ENCODE results near the gene POU5F2. TPM values are rescaled to one million over a fixed set of nuclear protein-coding genes. Genes with fewer than 3 reads are reported as not detected.

POU5F2 gene
- total RNA-seq, 2 donors from 2014 or later: 0.40 to 0.84 TPM

DNA sequence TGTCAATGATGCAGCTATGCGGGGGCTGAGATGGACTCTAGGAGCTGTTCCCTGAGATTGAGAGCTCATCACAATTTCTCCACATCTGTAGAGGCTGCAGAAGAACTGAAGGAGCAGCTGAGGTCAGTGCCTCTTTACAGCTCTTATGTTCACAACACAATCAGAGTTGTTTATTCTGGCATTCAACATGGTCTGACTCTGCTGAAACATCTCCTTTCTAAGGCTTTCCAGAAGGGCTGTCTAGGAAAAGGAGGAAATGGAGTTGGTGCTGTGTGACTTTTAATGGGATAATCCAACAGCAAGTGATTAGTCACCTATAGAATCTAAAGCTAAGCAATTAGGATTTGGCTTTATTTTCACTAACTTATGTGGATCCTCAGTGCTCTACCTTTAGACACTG is 6.0 kb downstream of the POU5F2 start:
- no peak for DNase-seq
- H3K36me3 ChIP-seq (ENCODE audit: control insufficient read depth, insufficient read depth, low read length): no peaks in the 10 kb centered on the region
- no peak overlapping the region for H3K9ac ChIP-seq (ENCODE audit: extremely low read depth, low read length, poor library complexity, severe bottlenecking)
- no peaks in the 10 kb centered on the region for H3K9me3 Mint-ChIP-seq
- no peaks in the 10 kb centered on the region for H3K4me1 Mint-ChIP-seq
- H3K27me3 Mint-ChIP-seq (ENCODE audit: insufficient read depth): no peaks in the 10 kb centered on the region
- no peak overlapping the region for H3K4me3 Mint-ChIP-seq
- H3K4me3 ChIP-seq (ENCODE audit: low read length): no peak overlapping the region
- no peaks in the 10 kb centered on the region for H3K36me3 Mint-ChIP-seq (ENCODE audit: low read depth)
- no peak overlapping the region for H3K27ac Mint-ChIP-seq
- TF ChIP-seq, protein P1, sequence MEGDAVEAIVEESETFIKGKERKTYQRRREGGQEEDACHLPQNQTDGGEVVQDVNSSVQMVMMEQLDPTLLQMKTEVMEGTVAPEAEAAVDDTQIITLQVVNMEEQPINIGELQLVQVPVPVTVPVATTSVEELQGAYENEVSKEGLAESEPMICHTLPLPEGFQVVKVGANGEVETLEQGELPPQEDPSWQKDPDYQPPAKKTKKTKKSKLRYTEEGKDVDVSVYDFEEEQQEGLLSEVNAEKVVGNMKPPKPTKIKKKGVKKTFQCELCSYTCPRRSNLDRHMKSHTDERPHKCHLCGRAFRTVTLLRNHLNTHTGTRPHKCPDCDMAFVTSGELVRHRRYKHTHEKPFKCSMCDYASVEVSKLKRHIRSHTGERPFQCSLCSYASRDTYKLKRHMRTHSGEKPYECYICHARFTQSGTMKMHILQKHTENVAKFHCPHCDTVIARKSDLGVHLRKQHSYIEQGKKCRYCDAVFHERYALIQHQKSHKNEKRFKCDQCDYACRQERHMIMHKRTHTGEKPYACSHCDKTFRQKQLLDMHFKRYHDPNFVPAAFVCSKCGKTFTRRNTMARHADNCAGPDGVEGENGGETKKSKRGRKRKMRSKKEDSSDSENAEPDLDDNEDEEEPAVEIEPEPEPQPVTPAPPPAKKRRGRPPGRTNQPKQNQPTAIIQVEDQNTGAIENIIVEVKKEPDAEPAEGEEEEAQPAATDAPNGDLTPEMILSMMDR (conservative IDR thresholded peaks at IDR 0.05): no peak
- H3K27ac ChIP-seq (ENCODE audit: low read depth, low read length): no peak overlapping the region
- no peaks in the 10 kb centered on the region for H3K27me3 ChIP-seq (ENCODE audit: control insufficient read depth, insufficient read depth, low read length, poor library complexity, severe bottlenecking)
- peaks cover 5% of the 10 kb centered on the region for H3K9me3 ChIP-seq (ENCODE audit: control insufficient read depth, low read length)
- WGBS, 2 experiments (ENCODE audit: insufficient coverage in 1 of 2, insufficient read length in 1 of 2): 80 to 98% methylated on average over 1 of the region's 1 CpG
- no peaks in the 10 kb centered on the region for H3K4me1 ChIP-seq (ENCODE audit: control insufficient read depth, insufficient read depth, low read length)

DNA sequence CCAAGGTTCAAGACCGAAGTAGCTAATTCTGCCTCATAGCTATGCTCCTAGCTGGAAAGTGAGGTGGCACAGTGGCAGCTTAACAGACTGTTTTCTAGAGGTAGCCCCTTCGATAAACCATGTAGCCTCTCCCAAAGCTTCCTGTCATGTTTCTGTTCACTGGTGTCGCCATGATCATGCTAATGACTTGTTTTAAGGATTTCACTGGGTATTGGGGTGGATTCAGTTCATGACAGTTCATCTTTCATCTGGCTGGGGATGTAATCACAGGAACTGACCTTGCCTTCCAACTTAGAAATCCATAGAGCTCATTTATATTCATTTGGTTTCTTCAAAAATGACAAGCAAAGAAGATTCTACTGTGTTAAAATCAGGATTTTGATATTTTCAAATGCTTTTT is 9.4 kb downstream of the POU5F2 start:
- Histone ChIP-seq H3K9ac (ENCODE audit: extremely low read depth, low read length, poor library complexity, severe bottlenecking) (no peak overlapping the region), H3K4me1 (ENCODE audit: control insufficient read depth, insufficient read depth, low read length) (no peaks in the 10 kb centered on the region), H3K27ac (ENCODE audit: low read depth, low read length) (no peak overlapping the region), H3K36me3 (ENCODE audit: control insufficient read depth, insufficient read depth, low read length) (no peaks in the 10 kb centered on the region), H3K27me3 (ENCODE audit: control insufficient read depth, insufficient read depth, low read length, poor library complexity, severe bottlenecking) (no peaks in the 10 kb centered on the region), H3K4me3 (ENCODE audit: low read length) (no peak overlapping the region), H3K9me3 (ENCODE audit: control insufficient read depth, low read length) (no peaks in the 10 kb centered on the region)
- no peaks in the 10 kb centered on the region for H3K27me3 Mint-ChIP-seq (ENCODE audit: insufficient read depth)
- no peak overlapping the region for H3K4me3 Mint-ChIP-seq
- H3K27ac Mint-ChIP-seq: no peak overlapping the region
- H3K9me3 Mint-ChIP-seq: no peaks in the 10 kb centered on the region
- no peak for DNase-seq
- no peaks in the 10 kb centered on the region for H3K36me3 Mint-ChIP-seq (ENCODE audit: low read depth)
- H3K4me1 Mint-ChIP-seq: no peaks in the 10 kb centered on the region
- TF ChIP-seq, protein P1 (conservative IDR thresholded peaks at IDR 0.05): no peak
- 92 to 97% methylated on average over 3 of the region's 3 CpGs for WGBS, 2 experiments (ENCODE audit: insufficient coverage in 1 of 2, insufficient read length in 1 of 2)

DNA sequence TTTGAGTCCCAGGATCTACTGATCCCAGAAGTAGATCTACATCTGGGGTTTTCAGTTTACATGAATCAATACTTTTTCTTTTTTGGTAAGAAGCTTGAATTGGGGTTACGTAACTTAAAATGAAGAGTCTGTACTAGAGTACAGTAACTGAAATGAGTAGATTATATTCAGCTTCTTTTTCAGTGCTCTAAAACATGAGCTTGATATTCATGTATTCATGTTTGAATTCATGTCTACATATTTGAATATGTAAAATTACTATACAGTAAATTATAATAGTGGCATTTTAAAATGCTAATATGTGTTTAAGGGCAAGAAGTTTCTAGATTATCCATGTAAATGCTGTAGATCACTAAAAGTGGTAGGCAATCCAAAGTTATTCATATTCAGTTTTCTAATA is 14.8 kb downstream of the POU5F2 start:
- Mint-ChIP-seq H3K9me3 (no peaks in the 10 kb centered on the region), H3K27ac (no peak overlapping the region), H3K27me3 (ENCODE audit: insufficient read depth) (no peaks in the 10 kb centered on the region), H3K4me1 (peaks cover 6% of the 10 kb centered on the region), H3K4me3 (no peak overlapping the region), H3K36me3 (ENCODE audit: low read depth) (no peaks in the 10 kb centered on the region)
- no peaks in the 10 kb centered on the region for H3K9me3 ChIP-seq (ENCODE audit: control insufficient read depth, low read length)
- H3K27ac ChIP-seq (ENCODE audit: low read depth, low read length): peak overlapping the region; percentile 51
- H3K9ac ChIP-seq (ENCODE audit: extremely low read depth, low read length, poor library complexity, severe bottlenecking): no peak overlapping the region
- no peaks in the 10 kb centered on the region for H3K4me1 ChIP-seq (ENCODE audit: control insufficient read depth, insufficient read depth, low read length)
- DNase-seq: no peak
- H3K27me3 ChIP-seq (ENCODE audit: control insufficient read depth, insufficient read depth, low read length, poor library complexity, severe bottlenecking): no peaks in the 10 kb centered on the region
- TF ChIP-seq, protein P1 (conservative IDR thresholded peaks at IDR 0.05): no peak
- H3K4me3 ChIP-seq (ENCODE audit: low read length): no peak overlapping the region
- H3K36me3 ChIP-seq (ENCODE audit: control insufficient read depth, insufficient read depth, low read length): no peaks in the 10 kb centered on the region
- 91% methylated on average over 1 of the region's 1 CpG; no CpG with 5 or more reads in 1 of the 2 experiments for WGBS, 2 experiments (ENCODE audit: insufficient coverage in 1 of 2, insufficient read length in 1 of 2)
